ENCODE data around the gene SEPTIN11. TPM values are rescaled to one million over a fixed set of nuclear protein-coding genes. Genes with fewer than 3 reads are reported as not detected.

The SEPTIN11 gene
- total RNA-seq, 1 donor from 2014 or later, result 623 TPM

DNA sequence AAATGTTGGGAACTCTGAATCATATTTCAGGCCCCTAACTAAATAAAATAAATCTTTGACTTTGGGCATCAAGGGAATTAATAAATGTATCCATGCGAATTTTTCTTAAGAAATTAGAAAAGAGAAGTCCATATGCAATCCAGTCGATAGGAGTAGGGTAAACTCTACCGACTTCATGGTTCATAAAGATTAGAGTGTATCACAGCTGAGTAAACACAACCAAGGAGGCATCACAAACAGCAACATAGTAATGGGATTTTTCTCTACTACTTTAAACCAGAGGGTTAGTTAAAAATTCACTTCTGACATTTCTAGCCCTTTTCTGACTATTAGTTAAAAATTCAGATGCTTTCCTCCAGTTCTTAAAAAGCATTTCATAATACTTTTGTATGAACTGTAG is 19.9 kb downstream of the SEPTIN11 start:
- no peak overlapping the region for H3K4me3 Mint-ChIP-seq (ENCODE audit: unreplicated experiment)
- H3K27me3 ChIP-seq (ENCODE audit: insufficient read depth, low read length), result no peaks in the 10 kb centered on the region

DNA sequence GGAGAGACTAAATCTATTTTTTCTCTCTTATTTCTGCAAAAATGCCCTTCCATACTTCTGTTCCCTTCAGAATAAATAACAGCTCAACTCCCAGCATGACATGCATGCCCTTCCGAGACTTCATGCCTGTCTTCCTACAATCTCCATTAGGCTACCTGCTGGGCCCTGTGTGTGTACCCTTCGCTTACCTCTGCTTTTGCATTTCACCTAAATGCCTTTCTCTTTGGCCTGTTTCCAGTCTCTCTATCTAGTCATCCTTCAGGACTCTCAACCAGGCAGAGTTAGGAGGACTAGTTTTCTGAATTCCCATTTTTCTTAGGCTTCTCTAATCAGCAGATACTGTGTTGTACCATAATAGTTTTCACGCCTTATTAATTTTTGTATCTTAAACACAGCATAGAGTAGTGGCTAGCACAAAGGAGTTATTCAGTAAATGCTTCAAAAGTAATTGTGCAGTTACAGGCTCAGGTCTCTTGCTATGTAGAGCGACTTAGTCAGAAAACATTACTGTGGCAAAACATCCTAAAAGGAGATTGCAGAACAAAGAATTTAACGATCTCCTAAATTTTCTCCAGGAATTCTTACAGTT is 20.5 kb downstream of the SEPTIN11 start:
- H3K27ac Mint-ChIP-seq (ENCODE audit: unreplicated experiment), result no peak overlapping the region
- Histone ChIP-seq H3K4me2 (ENCODE audit: low read length) (no peak overlapping the region), H3K4me1 (ENCODE audit: insufficient read depth, low read length) (peaks cover 12% of the 10 kb centered on the region)

More for the DNA sequence above, 19.9 kb downstream of the SEPTIN11 start:
- Histone ChIP-seq H3K4me2 (ENCODE audit: low read length) (no peak overlapping the region), H3K79me2 (ENCODE audit: insufficient read depth, low read length) (peaks cover 99% of the 10 kb centered on the region), H3K9me3 (ENCODE audit: insufficient read depth, low read depth, low read length) (no peaks in the 10 kb centered on the region), H3K4me3 (ENCODE audit: insufficient read depth, low read depth, low read length) (no peak overlapping the region), H2AFZ (ENCODE audit: low read depth, low read length) (no peak overlapping the region), H3K36me3 (ENCODE audit: insufficient read depth, low read length) (peaks cover 3% of the 10 kb centered on the region), H3K4me1 (ENCODE audit: insufficient read depth, low read length) (peaks cover 12% of the 10 kb centered on the region), H4K20me1 (ENCODE audit: insufficient read depth, low read length) (peaks cover 84% of the 10 kb centered on the region), H3K27ac (ENCODE audit: low read depth, low read length) (no peak overlapping the region), H3K9ac (ENCODE audit: low read length) (no peak overlapping the region)
- FAIRE-seq (no peak), DNase-seq (ENCODE audit: low read depth) (no peak)
- H3K9me3 Mint-ChIP-seq (ENCODE audit: unreplicated experiment), result no peaks in the 10 kb centered on the region
- no peak overlapping the region for H3K27ac Mint-ChIP-seq (ENCODE audit: unreplicated experiment)
- no peaks in the 10 kb centered on the region for H3K27me3 Mint-ChIP-seq (ENCODE audit: low read depth, unreplicated experiment)
- TF ChIP-seq, protein P1, sequence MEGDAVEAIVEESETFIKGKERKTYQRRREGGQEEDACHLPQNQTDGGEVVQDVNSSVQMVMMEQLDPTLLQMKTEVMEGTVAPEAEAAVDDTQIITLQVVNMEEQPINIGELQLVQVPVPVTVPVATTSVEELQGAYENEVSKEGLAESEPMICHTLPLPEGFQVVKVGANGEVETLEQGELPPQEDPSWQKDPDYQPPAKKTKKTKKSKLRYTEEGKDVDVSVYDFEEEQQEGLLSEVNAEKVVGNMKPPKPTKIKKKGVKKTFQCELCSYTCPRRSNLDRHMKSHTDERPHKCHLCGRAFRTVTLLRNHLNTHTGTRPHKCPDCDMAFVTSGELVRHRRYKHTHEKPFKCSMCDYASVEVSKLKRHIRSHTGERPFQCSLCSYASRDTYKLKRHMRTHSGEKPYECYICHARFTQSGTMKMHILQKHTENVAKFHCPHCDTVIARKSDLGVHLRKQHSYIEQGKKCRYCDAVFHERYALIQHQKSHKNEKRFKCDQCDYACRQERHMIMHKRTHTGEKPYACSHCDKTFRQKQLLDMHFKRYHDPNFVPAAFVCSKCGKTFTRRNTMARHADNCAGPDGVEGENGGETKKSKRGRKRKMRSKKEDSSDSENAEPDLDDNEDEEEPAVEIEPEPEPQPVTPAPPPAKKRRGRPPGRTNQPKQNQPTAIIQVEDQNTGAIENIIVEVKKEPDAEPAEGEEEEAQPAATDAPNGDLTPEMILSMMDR (IDR thresholded peaks at IDR 0.05; ENCODE audit: insufficient read depth, low read depth, low read length), result no peak
- TF ChIP-seq EZH2 (IDR thresholded peaks at IDR 0.05; ENCODE audit: insufficient read depth, low read length), result no peak
- peaks cover 20% of the 10 kb centered on the region for H3K36me3 Mint-ChIP-seq (ENCODE audit: low read depth, unreplicated experiment)
- H3K4me1 Mint-ChIP-seq (ENCODE audit: low read depth, unreplicated experiment), result peaks cover 43% of the 10 kb centered on the region

DNA sequence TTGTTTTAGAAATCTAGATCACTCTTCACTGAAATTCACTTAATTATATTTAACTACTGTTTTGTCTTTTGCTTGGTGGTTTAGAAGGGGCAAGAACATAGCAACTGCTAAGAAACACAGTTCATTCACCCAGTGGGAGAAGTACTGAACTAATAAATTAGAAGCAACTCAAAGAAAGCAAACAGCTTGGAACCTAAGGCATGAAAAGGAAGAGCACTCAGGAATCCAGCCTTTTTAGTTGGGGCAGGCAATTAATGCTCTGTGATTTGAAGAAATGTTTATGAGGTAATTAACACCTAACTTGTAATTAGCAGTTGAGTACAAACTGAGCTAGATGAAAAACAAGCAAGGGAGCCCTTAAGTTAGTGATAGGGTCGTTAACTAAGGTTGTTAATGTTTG is 22.8 kb downstream of the SEPTIN11 start:
- H3K4me3 ChIP-seq (ENCODE audit: insufficient read depth, low read depth, low read length), result no peak overlapping the region
- no peak for TF ChIP-seq EZH2 (IDR thresholded peaks at IDR 0.05; ENCODE audit: insufficient read depth, low read length)
- TF ChIP-seq, protein P1 (IDR thresholded peaks at IDR 0.05; ENCODE audit: insufficient read depth, low read depth, low read length), result no peak
- H3K9ac ChIP-seq (ENCODE audit: low read length), result no peak overlapping the region
- H3K27me3 ChIP-seq (ENCODE audit: insufficient read depth, low read length), result no peaks in the 10 kb centered on the region
- no peak overlapping the region for H3K4me2 ChIP-seq (ENCODE audit: low read length)
- no peak overlapping the region for H2AFZ ChIP-seq (ENCODE audit: low read depth, low read length)
- Mint-ChIP-seq H3K4me3 (ENCODE audit: unreplicated experiment) (peak overlapping the region; percentile 6), H3K4me1 (ENCODE audit: low read depth, unreplicated experiment) (peaks cover 59% of the 10 kb centered on the region), H3K27me3 (ENCODE audit: low read depth, unreplicated experiment) (no peaks in the 10 kb centered on the region), H3K9me3 (ENCODE audit: unreplicated experiment) (no peaks in the 10 kb centered on the region), H3K36me3 (ENCODE audit: low read depth, unreplicated experiment) (peaks cover 20% of the 10 kb centered on the region), H3K27ac (ENCODE audit: unreplicated experiment) (peak overlapping the region; percentile 9)
- FAIRE-seq (no peak), DNase-seq (ENCODE audit: low read depth) (no peak)
- peaks cover 62% of the 10 kb centered on the region for H4K20me1 ChIP-seq (ENCODE audit: insufficient read depth, low read length)
- H3K9me3 ChIP-seq (ENCODE audit: insufficient read depth, low read depth, low read length), result no peaks in the 10 kb centered on the region
- H3K36me3 ChIP-seq (ENCODE audit: insufficient read depth, low read length), result peaks cover 13% of the 10 kb centered on the region
- no peak overlapping the region for H3K27ac ChIP-seq (ENCODE audit: low read depth, low read length)
- peaks cover 15% of the 10 kb centered on the region for H3K4me1 ChIP-seq (ENCODE audit: insufficient read depth, low read length)
- H3K79me2 ChIP-seq (ENCODE audit: insufficient read depth, low read length), result peaks cover 100% of the 10 kb centered on the region

More for the DNA sequence above, 20.5 kb downstream of the SEPTIN11 start:
- H3K79me2 ChIP-seq (ENCODE audit: insufficient read depth, low read length), result peaks cover 99% of the 10 kb centered on the region
- Mint-ChIP-seq H3K9me3 (ENCODE audit: unreplicated experiment) (no peaks in the 10 kb centered on the region), H3K36me3 (ENCODE audit: low read depth, unreplicated experiment) (peaks cover 16% of the 10 kb centered on the region), H3K4me3 (ENCODE audit: unreplicated experiment) (no peak overlapping the region), H3K27me3 (ENCODE audit: low read depth, unreplicated experiment) (no peaks in the 10 kb centered on the region), H3K4me1 (ENCODE audit: low read depth, unreplicated experiment) (peaks cover 43% of the 10 kb centered on the region)
- H3K9ac ChIP-seq (ENCODE audit: low read length), result no peak overlapping the region
- no peak overlapping the region for H3K4me3 ChIP-seq (ENCODE audit: insufficient read depth, low read depth, low read length)
- peaks cover 80% of the 10 kb centered on the region for H4K20me1 ChIP-seq (ENCODE audit: insufficient read depth, low read length)
- H2AFZ ChIP-seq (ENCODE audit: low read depth, low read length), result no peak overlapping the region
- no peaks in the 10 kb centered on the region for H3K9me3 ChIP-seq (ENCODE audit: insufficient read depth, low read depth, low read length)
- DNase-seq (ENCODE audit: low read depth) (no peak), FAIRE-seq (no peak)
- H3K36me3 ChIP-seq (ENCODE audit: insufficient read depth, low read length), result peaks cover 4% of the 10 kb centered on the region
- H3K27me3 ChIP-seq (ENCODE audit: insufficient read depth, low read length), result no peaks in the 10 kb centered on the region
- no peak overlapping the region for H3K27ac ChIP-seq (ENCODE audit: low read depth, low read length)
- TF ChIP-seq, protein P1 (IDR thresholded peaks at IDR 0.05; ENCODE audit: insufficient read depth, low read depth, low read length), result no peak
- no peak for TF ChIP-seq EZH2 (IDR thresholded peaks at IDR 0.05; ENCODE audit: insufficient read depth, low read length)
